K562 (cell line): Measurements from ENCODE around the gene DOK3. TPM values are rescaled to one million over a fixed set of nuclear protein-coding genes. Genes with fewer than 3 reads are reported as not detected.

Source experiments
- ATAC-seq: fragments of 200-7000 bp; cut with Tn5 transposase; 3 replicates; pipeline ENCODE4 v1.9.1; 2020; ENCODE audit warnings: moderate library complexity
- BruUV-seq: library from RNA; stranded (reverse); fragments of 400-500 nt; replicated peaks from 2 replicates; lab custom pipeline; 2021; lab: Mats Ljungman, UMichigan
- CTCF ChIA-PET: fragments of 300-600 bp; formaldehyde crosslinking; extraction: SDS; loops from one replicate; lab custom pipeline; 2021; ENCODE audit warnings: low intra/inter-chr PET ratio; lab: Yijun Ruan, JAX
- POLR2A ChIA-PET: fragments of 300-600, 350-650 bp; sonication (Branson Sonifier 250); formaldehyde crosslinking; extraction: SDS; loops from one replicate; lab custom pipeline; 2021; ENCODE audit warnings: antibody characterized with exemption, inconsistent platforms; lab: Yijun Ruan, JAX
- DNase-seq, 4 experiments: peaks; one replicate each; pipeline versions ENCODE4 v3.0.0 to v3.0.0-alpha.2; 2011 to 2018; ENCODE audit warnings: low spot score in 3 of 4, mixed read lengths in 3 of 4; ENCODE audit errors: extremely low read depth in 1 of 4
- FAIRE-seq: peaks from 2 replicates; lab custom pipeline; 2011; peaks lifted over from hg19 to GRCh38; lab: Jason Lieb, UNC
- H2AFZ ChIP-seq: 2 replicates; pipeline ENCODE4 v1.6.0; 2011; ENCODE audit warnings: low read depth, low read length, control low read depth, inconsistent platforms
- H3K27ac ChIP-seq: fragments of 200-600 bp; 3 replicates; pipeline ENCODE4 v1.8.0; 2011; ENCODE audit warnings: low read depth, mild to moderate bottlenecking, control low read depth, inconsistent platforms, low read length, moderate library complexity, mixed read lengths; ENCODE audit errors: extremely low read depth
- H3K27me3 ChIP-seq, 2 experiments: fragments of 300-600 bp in 1 of 2; 2 replicates in 1 of 2; 3 replicates in 1 of 2; pipeline versions ENCODE4 v1.6.0 to v1.8.0; 2011; ENCODE audit warnings: inconsistent platforms in 2 of 2, low read length in 2 of 2, mild to moderate bottlenecking in 1 of 2, mixed read lengths in 1 of 2, moderate library complexity in 1 of 2; ENCODE audit not compliant: control insufficient read depth in 2 of 2, insufficient read depth in 2 of 2
- H3K36me3 ChIP-seq: fragments of 300-600 bp; 3 replicates; pipeline ENCODE4 v1.8.0; 2011; ENCODE audit warnings: mild to moderate bottlenecking, low read length, inconsistent platforms; ENCODE audit not compliant: control insufficient read depth, insufficient read depth
- H3K4me1 ChIP-seq, 2 experiments: fragments of 200-600 bp in 1 of 2; replicated peaks in 1 of 2; 2 replicates in 1 of 2; 3 replicates in 1 of 2; pipeline versions ENCODE4 v1.5.1 to v1.8.0; 2011; ENCODE audit warnings: inconsistent platforms in 2 of 2, low read length in 2 of 2, mild to moderate bottlenecking in 1 of 2, mixed read lengths in 1 of 2, moderate library complexity in 1 of 2; ENCODE audit not compliant: control insufficient read depth in 2 of 2, insufficient read depth in 2 of 2
- H3K4me2 ChIP-seq: 2 replicates; pipeline ENCODE4 v1.6.1; 2011; ENCODE audit warnings: low read length, control low read depth, inconsistent platforms, mixed read lengths; ENCODE audit not compliant: insufficient read depth
- H3K4me3 ChIP-seq: fragments of 200-600 bp; sonication (generic), shearing (Covaris generic); 2 replicates; pipeline ENCODE4 v1.5.1; 2016; ENCODE audit warnings: control low read depth, inconsistent platforms
- H3K79me2 ChIP-seq: fragments of 200-600 bp; 3 replicates; pipeline ENCODE4 v1.8.0; 2011; ENCODE audit warnings: low read length, inconsistent platforms; ENCODE audit not compliant: control insufficient read depth, insufficient read depth
- H3K9ac ChIP-seq, 2 experiments: 2 replicates each; pipeline versions ENCODE4 v1.6.0 to v1.6.1; 2011; ENCODE audit warnings: low read depth in 2 of 2, low read length in 2 of 2, control low read depth in 1 of 2, inconsistent platforms in 1 of 2, mild to moderate bottlenecking in 1 of 2, mixed read lengths in 1 of 2; ENCODE audit not compliant: insufficient read depth in 1 of 2
- H3K9me1 ChIP-seq: one replicate; pipeline ENCODE4 v1.6.0; 2011; ENCODE audit warnings: inconsistent platforms, mild to moderate bottlenecking, low read length, moderate library complexity; ENCODE audit not compliant: control insufficient read depth, insufficient read depth
- H3K9me3 ChIP-seq: replicated peaks from 2 replicates; pipeline ENCODE4 v1.5.1; 2011; ENCODE audit warnings: low read depth, low read length, inconsistent platforms; ENCODE audit not compliant: control insufficient read depth, insufficient read depth
- H4K20me1 ChIP-seq: replicated peaks from 2 replicates; pipeline ENCODE4 v1.6.1; 2011; ENCODE audit warnings: low read length, inconsistent platforms, mixed read lengths; ENCODE audit not compliant: control insufficient read depth, insufficient read depth
- HCFC1 ChIP-seq: IDR thresholded peaks from 2 replicates; pipeline ENCODE4 v1.6.1; 2012; ENCODE audit warnings: low read depth, low read length, improper control_type of control experiment
- LEF1 ChIP-seq: fragments of 450-650 bp; IDR thresholded peaks from 2 replicates; pipeline ENCODE4 v1.6.1; 2016; ENCODE audit warnings: mild to moderate bottlenecking
- NCOA4 ChIP-seq: fragments of 450-650 bp; IDR thresholded peaks from 2 replicates; pipeline ENCODE4 v1.6.1; 2018; ENCODE audit warnings: mild to moderate bottlenecking; ENCODE audit not compliant: partially characterized antibody
- NFIX ChIP-seq: fragments of 250-450 bp; sonication (Bioruptor Pico); IDR thresholded peaks from 2 replicates; pipeline ENCODE4 v1.4.0; 2020; ENCODE audit warnings: low read depth, mild to moderate bottlenecking, moderate library complexity
- PHF20 ChIP-seq: fragments of 450-650 bp; IDR thresholded peaks from 2 replicates; pipeline ENCODE4 v1.6.1; 2018; ENCODE audit not compliant: partially characterized antibody
- POLR2G ChIP-seq: fragments of 200-400 bp; formaldehyde crosslinking; IDR thresholded peaks from 2 replicates; pipeline ENCODE4 v1.6.1; 2017; ENCODE audit warnings: low read depth, mild to moderate bottlenecking, antibody characterized with exemption, low read length, moderate library complexity
- RBFOX2 ChIP-seq: fragments of 200-400 bp; formaldehyde crosslinking; IDR thresholded peaks from 2 replicates; pipeline ENCODE4 v1.6.1; 2017; ENCODE audit warnings: low read depth, mild to moderate bottlenecking, low read length, moderate library complexity
- ZNF140 ChIP-seq: fragments of 250-450 bp; sonication (Bioruptor Pico); IDR thresholded peaks from 2 replicates; pipeline ENCODE4 v1.8.0; 2021; ENCODE audit warnings: moderate library complexity, mild to moderate bottlenecking, inconsistent platforms
- WGBS: fragments of 100-300 bp; shearing (Covaris generic); methylation state at CpG from one replicate; pipeline ENCODE4 v1.1.6; 2016; ENCODE audit warnings: low coverage, mixed read lengths; ENCODE audit not compliant: insufficient coverage; ENCODE audit errors: missing lambda C conversion rate; 5-methylcytosine and 5-hydroxymethylcytosine counted together
- in situ Hi-C: fragments of 300-500 bp; cut with MboI; formaldehyde crosslinking; loops from 4 replicates; pipeline ENCODE4 v1.15.0; 2018; ENCODE audit warnings: inconsistent platforms, mixed read lengths
- intact Hi-C: fragments of 100-400 bp; cut with micrococcal nuclease; formaldehyde crosslinking; loops from 2 replicates; pipeline ENCODE4 v1.14.2; 2022
- polyA plus RNA-seq, 8 experiments: library from polyadenylated mRNA; depleted of rRNA in 4 of 8; stranded (reverse) in 5 of 8; unstranded in 3 of 8; fragments of >200 nt; fragmentation: Nextera tagmentation in 2 of 8; fragmentation: Illumina TruSeq in 1 of 8; extraction: Ambion mirVana in 2 of 8; extraction: Trizol in 1 of 8; gene quantifications; 2 replicates each; pipeline versions ENCODE4 v1.2.1 to v1.2.3, GENCODE V29; 2011 to 2014; ENCODE audit warnings: inconsistent platforms in 1 of 8, missing spikeins in 1 of 8
- total RNA-seq, 7 experiments: library from RNA; depleted of rRNA in 6 of 7; stranded (reverse); fragments of >200 nt in 6 of 7; fragmentation: Illumina TruSeq in 2 of 7; extraction: Trizol in 2 of 7; gene quantifications; 2 replicates each; pipeline versions ENCODE4 v1.2.1 to v1.2.3, GENCODE V29; 2011 to 2021; ENCODE audit warnings: low replicate concordance in 1 of 7
- TF ChIP-seq, protein P1 (sequence below): fragments of 250-450 bp; sonication (Bioruptor Pico); IDR thresholded peaks from 2 replicates; pipeline ENCODE4 v1.4.0; 2020

DOK3 gene
- total and polyA plus RNA-seq, 9 of the 15 experiments (the other 6 are each of a cell fraction or from before 2014, with no cell fraction given): 1.3 to 23.0 (median 8.0) TPM

DNA sequence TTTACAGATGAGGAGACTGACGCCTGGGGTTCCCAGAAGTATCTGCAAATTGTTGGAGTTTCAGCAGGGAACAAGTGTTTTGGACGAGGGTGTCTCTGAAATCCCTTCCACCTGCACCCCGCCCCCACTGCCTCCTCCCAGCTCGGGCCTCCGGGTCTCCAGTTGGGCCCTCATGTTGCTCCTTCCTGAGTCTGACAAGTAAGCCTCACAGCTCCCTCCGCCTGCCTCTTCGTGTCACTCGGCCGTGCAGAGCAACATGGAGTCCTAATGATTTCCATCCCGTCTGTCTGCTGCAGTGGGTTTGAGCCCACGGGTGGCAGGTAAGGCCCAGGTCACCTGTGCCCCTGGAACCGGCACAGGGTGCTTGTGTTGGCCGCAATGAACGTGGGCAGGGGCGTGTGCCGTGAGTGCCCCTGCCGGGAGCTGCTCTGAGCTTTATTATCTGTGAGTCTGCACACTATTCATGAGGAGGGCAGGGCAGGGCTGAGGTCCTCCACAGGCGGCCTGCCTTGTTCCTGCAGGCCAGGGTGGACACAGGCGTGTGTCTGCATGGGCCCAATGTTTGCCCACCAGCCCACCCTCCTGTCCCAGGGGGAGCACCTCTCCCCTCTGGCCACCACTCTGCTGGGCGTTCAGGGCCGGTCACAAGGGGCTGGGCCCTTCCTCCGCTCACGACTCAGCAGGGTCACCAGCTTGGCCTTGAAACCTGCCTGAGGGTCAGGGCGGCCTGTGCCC is 6.1 kb downstream of the DOK3 start:
- H2AFZ ChIP-seq: no peak overlapping the region
- no peaks in the 10 kb centered on the region for H3K9me3 ChIP-seq
- no peaks in the 10 kb centered on the region for H3K27me3 ChIP-seq
- in situ Hi-C loops: no loop called here
- H3K9ac ChIP-seq: peak overlapping the region in 1 of 2 experiments; percentile 73; a peak in 2 of 4 replicates
- no peak overlapping the region for H3K4me2 ChIP-seq
- H3K27ac ChIP-seq: no peak overlapping the region
- H3K4me3 ChIP-seq: no peak overlapping the region
- peaks cover 22% of the 10 kb centered on the region for H3K36me3 ChIP-seq
- FAIRE-seq (no peak), DNase-seq (no peak), ATAC-seq (no peak)
- peaks cover 24 to 64% of the 10 kb centered on the region in 2 experiments for H3K4me1 ChIP-seq
- H3K79me2 ChIP-seq: peaks cover 7% of the 10 kb centered on the region; the same call in 2 of the 3 replicates
- no peaks in the 10 kb centered on the region for H3K9me1 ChIP-seq
- intact Hi-C loops: no loop called here
- no TSS peak for BruUV-seq
- TF ChIP-seq LEF1: no peak
- no peak for TF ChIP-seq ZNF140 (CRISPR knock-in tag)
- TF ChIP-seq POLR2G: peak; percentile 40; the same call in 1 of the 2 replicates
- WGBS: 58% methylated on average over 20 of the region's 24 CpGs
- H4K20me1 ChIP-seq: no peaks in the 10 kb centered on the region
- POLR2A ChIA-PET: interaction anchor here (1.0 to 1.6 kb wide), 3 partner anchors 11 to 19 kb away, joined by 3 to 5 read pairs (median 3); partner anchors contain the start of gene DDX41
- CTCF ChIA-PET: no interaction called here

DNA sequence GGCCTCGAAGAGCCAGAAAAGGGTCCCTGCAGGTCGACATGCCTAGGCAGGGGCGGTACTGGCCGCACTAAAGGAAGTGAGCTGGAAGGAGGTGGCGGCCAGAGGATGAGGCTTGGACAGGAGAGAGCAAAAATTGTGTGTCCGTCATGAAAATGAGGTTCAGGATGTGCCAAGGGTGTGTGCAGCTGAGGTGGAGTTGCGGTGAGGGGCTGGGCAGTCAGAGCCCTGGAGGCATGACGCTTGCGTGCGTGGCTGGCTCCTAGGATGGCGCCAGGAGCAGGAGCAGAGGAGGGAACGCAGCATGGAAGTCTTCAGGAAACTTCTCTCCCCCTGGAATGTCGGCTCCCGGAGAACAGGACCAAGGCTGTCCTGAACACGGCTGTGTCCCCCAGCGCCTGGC is 6.7 kb downstream of the DOK3 start:
- no peak overlapping the region for H3K4me2 ChIP-seq
- no peak overlapping the region for H3K4me3 ChIP-seq
- H3K9me1 ChIP-seq: no peaks in the 10 kb centered on the region
- H3K9me3 ChIP-seq: no peaks in the 10 kb centered on the region
- BruUV-seq: no TSS peak
- no peak overlapping the region for H2AFZ ChIP-seq
- CTCF ChIA-PET: no interaction called here
- peaks cover 23 to 64% of the 10 kb centered on the region in 2 experiments for H3K4me1 ChIP-seq
- in situ Hi-C loops: no loop called here
- no peaks in the 10 kb centered on the region for H4K20me1 ChIP-seq
- DNase-seq (no peak), FAIRE-seq (no peak), ATAC-seq (no peak)
- intact Hi-C loops: no loop called here
- H3K9ac ChIP-seq: peak overlapping the region in 1 of 2 experiments; percentile 36; a peak in 2 of 4 replicates
- 74% methylated on average over 16 of the region's 16 CpGs for WGBS
- POLR2A ChIA-PET: interaction anchor here (1.0 to 1.6 kb wide), 3 partner anchors 12 to 19 kb away, joined by 3 to 5 read pairs (median 3); partner anchors contain the start of gene DDX41
- H3K27ac ChIP-seq: no peak overlapping the region
- H3K27me3 ChIP-seq: no peaks in the 10 kb centered on the region
- H3K36me3 ChIP-seq: peaks cover 16% of the 10 kb centered on the region
- peaks cover 6% of the 10 kb centered on the region; the same call in 1 of the 3 replicates for H3K79me2 ChIP-seq
- TF ChIP-seq RBFOX2 (no peak), NCOA4 (no peak), NFIX (CRISPR knock-in tag) (no peak), PHF20 (no peak), HCFC1 (no peak)
- TF ChIP-seq, protein P1, sequence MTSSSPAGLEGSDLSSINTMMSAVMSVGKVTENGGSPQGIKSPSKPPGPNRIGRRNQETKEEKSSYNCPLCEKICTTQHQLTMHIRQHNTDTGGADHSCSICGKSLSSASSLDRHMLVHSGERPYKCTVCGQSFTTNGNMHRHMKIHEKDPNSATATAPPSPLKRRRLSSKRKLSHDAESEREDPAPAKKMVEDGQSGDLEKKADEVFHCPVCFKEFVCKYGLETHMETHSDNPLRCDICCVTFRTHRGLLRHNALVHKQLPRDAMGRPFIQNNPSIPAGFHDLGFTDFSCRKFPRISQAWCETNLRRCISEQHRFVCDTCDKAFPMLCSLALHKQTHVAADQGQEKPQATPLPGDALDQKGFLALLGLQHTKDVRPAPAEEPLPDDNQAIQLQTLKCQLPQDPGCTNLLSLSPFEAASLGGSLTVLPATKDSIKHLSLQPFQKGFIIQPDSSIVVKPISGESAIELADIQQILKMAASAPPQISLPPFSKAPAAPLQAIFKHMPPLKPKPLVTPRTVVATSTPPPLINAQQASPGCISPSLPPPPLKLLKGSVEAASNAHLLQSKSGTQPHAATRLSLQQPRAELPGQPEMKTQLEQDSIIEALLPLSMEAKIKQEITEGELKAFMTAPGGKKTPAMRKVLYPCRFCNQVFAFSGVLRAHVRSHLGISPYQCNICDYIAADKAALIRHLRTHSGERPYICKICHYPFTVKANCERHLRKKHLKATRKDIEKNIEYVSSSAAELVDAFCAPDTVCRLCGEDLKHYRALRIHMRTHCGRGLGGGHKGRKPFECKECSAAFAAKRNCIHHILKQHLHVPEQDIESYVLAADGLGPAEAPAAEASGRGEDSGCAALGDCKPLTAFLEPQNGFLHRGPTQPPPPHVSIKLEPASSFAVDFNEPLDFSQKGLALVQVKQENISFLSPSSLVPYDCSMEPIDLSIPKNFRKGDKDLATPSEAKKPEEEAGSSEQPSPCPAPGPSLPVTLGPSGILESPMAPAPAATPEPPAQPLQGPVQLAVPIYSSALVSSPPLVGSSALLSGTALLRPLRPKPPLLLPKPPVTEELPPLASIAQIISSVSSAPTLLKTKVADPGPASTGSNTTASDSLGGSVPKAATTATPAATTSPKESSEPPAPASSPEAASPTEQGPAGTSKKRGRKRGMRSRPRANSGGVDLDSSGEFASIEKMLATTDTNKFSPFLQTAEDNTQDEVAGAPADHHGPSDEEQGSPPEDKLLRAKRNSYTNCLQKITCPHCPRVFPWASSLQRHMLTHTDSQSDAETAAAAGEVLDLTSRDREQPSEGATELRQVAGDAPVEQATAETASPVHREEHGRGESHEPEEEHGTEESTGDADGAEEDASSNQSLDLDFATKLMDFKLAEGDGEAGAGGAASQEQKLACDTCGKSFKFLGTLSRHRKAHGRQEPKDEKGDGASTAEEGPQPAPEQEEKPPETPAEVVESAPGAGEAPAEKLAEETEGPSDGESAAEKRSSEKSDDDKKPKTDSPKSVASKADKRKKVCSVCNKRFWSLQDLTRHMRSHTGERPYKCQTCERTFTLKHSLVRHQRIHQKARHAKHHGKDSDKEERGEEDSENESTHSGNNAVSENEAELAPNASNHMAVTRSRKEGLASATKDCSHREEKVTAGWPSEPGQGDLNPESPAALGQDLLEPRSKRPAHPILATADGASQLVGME (CRISPR knock-in tag): no peak
